HG03097 (cell line): ENCODE data around the gene GCH1.
"Not testable (repeated sequence)": the region's sequence is repeated elsewhere in the genome, so short reads cannot be mapped to it uniquely, and the experiment has no call there.

ENCODE experiments used
- ATAC-seq: cut with Tn5 transposase; IDR thresholded peaks from one replicate; pipeline ENCODE4 v1.9.1; 2021; ENCODE audit not compliant: unreplicated experiment, low FRiP score

The GCH1 gene

DNA sequence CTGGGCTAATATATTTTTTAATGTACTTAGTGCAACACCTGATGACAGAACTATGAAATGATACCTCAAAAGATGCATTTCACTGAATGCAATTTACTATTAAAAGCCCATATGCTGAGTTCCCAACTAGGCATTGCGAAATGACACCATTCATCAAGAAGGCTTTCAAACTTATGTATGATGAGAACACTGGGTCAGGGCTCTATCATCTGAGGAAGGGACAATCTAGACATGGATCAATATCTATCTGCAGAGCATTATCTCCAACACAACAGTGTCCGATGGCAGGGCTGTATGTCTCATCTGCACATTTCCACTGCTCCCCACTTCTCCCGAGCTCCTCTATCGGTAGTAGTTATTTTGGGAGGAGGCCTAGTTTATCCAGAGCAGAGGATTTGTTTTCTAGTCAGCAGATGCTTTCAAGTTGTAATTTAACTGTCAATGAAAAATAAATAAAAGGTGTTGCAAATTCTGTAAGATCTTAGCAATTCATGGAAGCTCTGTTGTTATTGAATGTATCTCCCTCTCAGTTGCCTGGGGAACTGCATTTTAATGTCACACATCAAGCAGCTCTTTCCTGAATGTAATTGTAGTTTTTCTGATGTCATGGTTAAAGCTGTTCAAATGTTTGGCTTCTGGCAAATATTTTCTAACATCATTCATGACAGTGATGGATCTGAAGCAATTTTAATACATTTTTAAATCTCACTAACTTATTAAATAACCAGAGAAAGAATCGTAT is 7.4 kb upstream of the GCH1 start:
- no peak for ATAC-seq

DNA sequence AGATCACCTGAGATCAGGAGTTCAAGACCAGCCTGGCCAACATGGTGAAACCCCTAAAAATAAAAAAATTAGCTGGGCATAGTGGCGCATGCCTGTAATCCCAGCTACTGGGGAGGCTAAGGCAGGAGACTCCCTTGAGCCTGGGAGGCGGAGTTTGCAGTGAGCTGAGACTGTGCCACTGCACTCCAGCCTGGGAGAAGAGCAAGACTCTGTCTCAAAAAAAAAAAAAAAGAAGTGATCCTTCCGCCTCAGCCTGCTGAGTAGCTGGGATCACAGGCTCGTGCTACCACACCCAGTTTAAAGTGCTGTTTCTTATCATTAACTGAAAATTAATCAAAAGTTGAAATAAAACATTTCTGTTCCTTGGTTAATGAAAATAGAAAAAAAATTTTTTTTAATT is 6.3 kb upstream of the GCH1 start:
- ATAC-seq, result not testable (repeated sequence)

GRCh38 chr14:54908190-54908589 is 5.6 kb upstream of the GCH1 start:
- no peak for ATAC-seq

DNA sequence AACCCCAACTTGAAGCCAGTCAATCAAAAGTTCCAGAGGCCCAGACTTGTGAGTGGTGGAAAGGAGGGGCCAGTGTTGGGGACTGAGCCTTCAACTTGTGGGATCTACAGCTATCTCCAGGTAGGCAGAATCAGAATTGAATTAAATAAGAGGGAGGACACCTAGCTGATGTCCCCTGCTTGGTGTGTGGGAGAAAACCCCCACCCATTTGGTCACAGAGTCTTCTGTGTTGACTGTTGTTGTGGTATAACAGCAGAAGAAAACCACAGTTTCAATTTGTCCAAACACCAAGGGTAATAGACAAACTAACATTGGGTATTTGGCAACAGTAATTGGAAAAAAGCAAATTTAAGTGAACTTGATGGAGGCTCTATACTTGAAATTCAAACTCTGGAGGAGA is 3.4 kb upstream of the GCH1 start:
- ATAC-seq, result no peak

DNA sequence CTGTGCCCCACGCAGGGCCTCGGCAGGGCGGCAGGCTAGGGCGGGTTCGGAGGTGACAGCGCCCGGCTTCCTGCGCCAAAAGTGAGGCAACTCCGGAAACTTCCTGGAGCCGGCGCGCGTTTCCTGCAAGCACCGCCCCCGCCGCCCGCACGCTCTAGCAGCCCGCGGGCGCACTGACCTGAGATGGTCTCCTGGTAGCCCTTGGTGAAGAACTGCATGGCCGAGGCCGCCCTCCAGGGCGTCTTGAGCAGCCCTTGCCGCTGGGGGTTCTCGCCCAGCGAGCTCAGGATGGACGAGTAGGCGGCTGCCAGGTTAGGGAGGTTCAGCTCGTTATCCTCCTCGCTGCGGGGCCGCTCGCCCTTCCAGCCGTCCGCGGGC is 494 bp downstream of the GCH1 start:
- ATAC-seq, result peak; percentile 49

- ATAC-seq, result no peak
Observed at GRCh38 chr14:54901380-54902142, 1.1 kb downstream of the GCH1 start.

DNA sequence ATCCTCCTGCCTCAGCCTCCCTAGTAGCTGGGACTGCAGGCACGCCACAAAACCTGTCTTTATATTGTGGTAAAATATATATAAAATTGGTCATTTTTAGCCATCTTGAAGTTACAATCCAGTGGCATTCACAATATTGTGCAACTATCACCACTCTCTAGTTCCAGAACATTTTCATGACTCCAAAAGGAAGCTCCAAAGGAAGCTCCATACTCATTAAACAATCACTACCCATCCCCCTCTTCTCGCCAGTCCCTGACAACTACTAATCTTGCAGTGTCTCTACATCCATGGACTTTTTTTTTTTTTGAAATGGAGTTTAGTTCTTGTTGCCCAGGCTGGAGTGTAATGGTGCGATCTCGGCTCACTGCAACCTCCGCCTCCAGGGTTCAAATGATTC is 3.1 kb downstream of the GCH1 start:
- ATAC-seq, result no peak

- ATAC-seq, result not testable (repeated sequence)
Observed at GRCh38 chr14:54897809-54898555, 4.6 kb downstream of the GCH1 start.

- ATAC-seq, result no peak
Observed at GRCh38 chr14:54895683-54896082, 6.9 kb downstream of the GCH1 start.

DNA sequence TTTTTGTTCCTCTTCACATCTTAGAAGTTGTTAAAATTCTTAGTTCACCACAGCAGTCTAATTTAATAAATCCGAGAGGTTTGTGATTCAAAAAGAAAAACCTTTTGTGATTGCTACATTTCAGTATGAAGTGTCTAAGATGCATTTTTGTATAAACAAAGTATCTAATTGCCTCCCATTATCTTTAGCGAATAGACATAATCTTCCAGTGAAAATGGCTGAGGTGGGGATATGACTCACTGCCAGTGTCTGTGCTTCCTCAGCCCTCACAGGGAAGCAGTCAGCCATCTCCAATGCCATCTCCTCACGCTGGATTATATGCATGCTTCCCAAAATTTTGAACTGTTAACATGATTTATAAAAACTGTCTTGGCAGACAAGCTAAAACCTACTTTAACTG is 7.6 kb downstream of the GCH1 start:
- no peak for ATAC-seq

DNA sequence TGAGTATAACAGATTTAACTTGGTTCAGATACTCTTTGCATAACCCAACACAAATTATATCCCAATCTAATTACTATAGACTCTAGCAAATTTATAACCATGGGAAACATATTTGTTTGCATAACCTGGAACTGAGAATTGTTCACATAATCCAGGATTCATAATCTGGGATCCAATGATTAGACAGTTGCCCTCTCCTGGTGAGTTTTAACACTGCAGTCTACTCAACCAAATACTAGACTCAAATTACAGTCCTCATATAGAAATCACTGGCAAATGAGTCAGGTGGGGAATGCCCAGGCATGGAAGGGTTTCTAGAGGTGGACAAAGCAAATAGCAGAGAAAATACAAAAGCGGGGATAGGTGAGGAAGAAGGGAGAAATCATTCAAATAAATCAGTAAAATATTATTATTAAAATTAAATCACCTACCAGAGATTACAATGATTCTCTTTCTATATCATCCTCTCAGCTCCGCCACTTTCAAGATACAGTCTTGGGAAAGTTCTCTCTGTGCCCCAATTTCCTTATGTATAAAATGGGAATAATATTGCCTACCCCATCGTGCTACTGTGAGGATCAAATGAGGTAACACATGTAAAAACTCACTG is 9.4 kb downstream of the GCH1 start:
- ATAC-seq, result no peak

- ATAC-seq, result no peak
Observed at GRCh38 chr14:54891471-54892245, 11.0 kb downstream of the GCH1 start.

DNA sequence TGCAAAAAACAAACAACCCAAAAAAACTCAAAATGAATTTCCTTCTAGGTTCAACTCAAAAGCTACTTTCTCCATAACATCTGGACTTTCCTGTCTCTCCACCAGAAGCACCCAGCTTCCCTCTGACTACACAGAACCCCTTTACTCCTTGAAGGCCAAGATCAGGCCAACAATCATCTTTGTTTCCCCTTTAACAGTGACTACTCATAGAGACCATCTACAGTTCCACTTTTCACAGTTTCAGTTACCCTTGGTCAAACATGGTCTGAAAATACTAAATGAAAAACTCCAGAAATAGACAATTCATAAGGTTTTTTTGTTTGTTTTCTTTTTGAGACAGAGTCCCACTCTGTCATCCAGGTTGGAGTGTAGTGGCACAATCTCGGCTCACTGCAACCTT is 11.8 kb downstream of the GCH1 start:
- no peak for ATAC-seq

- no peak for ATAC-seq
Observed at GRCh38 chr14:54889919-54890318, 12.7 kb downstream of the GCH1 start.

DNA sequence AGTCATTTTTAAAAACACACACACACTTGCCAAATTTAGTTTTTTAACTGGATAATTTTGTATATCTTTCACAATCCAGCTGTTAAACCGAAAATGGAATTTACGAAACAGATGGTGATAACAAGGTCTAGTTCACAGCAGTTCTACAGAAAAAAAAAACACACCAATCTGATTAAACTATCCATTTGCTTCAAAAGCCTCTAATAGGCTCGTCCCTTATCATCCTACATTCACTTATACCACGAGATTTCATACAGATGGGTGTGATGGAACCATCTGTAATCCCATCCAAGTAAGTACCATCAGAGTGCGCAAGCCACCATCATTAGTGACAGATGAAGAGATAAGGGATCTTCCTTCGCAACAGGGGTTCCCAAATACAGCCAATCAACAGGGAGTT is 20.1 kb downstream of the GCH1 start:
- ATAC-seq, result no peak

DNA sequence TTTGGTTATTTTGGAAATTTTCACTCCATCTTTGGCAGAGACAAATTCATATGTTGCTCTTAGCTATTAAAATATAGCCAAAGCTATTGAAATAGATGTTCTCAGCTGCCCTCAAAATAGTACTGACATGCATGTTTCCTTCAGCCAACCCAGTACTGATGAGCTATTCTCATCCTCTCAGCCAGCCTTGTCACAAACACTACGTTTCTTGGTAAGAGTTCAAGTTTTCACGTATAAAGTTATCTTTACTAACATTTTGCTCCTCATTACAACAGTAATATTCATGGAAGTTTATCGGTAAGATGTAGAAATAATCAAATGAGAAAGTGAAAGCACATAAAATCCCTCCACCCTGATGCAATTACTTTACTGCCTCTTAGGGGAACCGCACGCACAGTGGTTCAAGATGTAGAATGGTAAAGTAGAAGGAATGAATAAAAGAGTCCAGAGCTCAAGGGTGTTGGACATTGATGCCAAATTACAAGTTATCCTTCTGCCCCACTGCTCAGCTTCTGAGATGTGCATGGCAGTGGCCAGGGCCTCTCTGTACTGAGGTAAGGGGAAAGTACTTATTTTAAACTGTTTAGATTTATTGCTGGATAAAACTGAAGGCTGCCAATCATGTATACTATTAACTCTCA is 20.7 kb downstream of the GCH1 start:
- peak; percentile 41 for ATAC-seq

DNA sequence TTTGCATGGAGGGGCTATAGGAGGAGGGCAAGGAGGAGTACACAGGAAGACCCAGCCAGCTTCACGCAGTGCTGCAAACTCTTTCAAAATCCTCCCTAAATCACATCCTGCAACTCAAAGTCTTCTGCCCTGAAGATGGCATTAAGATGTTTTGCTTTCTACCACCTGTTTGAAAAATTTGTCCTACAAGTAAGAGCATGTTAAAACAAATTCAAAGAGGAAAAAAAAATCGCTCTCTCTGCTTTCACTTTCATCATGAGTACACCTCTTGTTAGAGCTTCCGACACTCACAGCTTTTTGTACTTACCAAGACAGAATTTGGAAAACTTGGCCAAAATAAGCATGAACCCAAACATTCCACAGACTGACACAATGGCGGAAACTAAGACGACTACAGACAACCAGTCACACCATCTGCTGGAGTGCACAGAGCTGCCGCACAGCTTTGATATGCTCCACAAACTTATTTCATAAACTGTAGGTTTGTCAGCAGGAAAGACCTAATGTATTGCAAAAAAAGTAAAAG is 21.3 kb downstream of the GCH1 start:
- ATAC-seq, result peak; percentile 56

DNA sequence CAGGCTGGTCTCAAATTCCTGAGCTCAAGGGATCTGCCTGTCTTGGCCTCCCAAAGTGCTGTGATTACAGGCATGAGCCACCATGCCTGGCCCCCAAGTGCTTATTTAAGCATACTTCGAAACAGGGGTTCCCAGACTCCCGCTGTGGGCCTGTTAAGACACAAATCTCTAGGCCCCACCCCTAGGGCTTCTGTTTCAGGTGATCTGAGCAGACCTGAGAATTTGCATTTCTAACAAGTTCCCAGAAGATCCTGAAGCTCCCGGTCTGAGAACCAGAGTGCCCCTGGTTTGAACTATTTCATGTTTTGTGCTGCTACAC is 25.0 kb downstream of the GCH1 start:
- ATAC-seq, result no peak

DNA sequence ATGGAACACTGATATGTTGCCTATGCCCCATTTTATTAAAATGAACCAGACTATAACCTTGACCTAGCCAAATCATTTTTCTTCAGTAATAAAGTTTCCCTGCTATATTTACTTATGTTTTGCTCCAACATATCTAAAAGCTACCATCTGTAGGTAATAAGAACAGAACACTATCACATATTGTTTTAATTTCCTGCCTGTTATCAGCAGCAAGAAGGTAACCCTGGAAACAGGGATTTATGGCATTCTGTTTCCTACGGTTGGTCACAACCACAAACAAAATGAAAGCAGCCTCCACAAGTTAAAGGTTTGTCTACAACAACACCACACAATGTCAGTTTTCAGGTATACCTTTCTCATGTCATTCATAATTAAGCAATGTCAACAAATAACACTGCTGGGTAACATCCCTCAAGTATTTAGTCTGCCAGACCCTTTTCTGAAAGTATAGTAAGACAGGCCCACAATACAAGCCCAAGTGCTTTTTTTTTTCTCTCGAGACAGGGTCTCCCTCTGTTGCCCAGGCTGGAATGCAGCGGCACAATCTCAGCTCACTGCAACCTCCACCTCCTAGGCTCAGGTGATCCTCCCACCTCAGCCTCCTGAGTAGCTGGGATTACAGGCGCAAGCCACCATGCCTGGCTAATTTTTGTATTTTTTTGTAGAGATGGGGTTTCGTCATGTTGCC is 25.5 kb downstream of the GCH1 start:
- ATAC-seq, result no peak
